CD4-positive, alpha-beta T cell treated with Interleukin-17A for 1 hour (primary cell): ENCODE results near the gene HOXC12.

ENCODE experiments used
- DNase-seq: peaks from one replicate; pipeline ENCODE4 v3.0.0-alpha.2; 2020

Gene HOXC12

DNA sequence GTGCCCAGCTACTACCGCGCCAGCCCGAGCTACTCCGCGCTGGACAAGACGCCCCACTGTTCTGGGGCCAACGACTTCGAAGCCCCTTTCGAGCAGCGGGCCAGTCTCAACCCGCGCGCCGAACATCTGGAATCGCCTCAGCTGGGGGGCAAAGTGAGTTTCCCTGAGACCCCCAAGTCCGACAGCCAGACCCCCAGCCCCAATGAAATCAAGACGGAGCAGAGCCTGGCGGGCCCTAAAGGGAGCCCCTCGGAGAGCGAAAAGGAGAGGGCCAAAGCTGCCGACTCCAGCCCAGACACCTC is 30.9 kb downstream of the HOXC12 start:
- DNase-seq = no peak

GRCh38 chr12:53985994-53986685 is 31.4 kb downstream of the HOXC12 start:
- DNase-seq = no peak

DNA sequence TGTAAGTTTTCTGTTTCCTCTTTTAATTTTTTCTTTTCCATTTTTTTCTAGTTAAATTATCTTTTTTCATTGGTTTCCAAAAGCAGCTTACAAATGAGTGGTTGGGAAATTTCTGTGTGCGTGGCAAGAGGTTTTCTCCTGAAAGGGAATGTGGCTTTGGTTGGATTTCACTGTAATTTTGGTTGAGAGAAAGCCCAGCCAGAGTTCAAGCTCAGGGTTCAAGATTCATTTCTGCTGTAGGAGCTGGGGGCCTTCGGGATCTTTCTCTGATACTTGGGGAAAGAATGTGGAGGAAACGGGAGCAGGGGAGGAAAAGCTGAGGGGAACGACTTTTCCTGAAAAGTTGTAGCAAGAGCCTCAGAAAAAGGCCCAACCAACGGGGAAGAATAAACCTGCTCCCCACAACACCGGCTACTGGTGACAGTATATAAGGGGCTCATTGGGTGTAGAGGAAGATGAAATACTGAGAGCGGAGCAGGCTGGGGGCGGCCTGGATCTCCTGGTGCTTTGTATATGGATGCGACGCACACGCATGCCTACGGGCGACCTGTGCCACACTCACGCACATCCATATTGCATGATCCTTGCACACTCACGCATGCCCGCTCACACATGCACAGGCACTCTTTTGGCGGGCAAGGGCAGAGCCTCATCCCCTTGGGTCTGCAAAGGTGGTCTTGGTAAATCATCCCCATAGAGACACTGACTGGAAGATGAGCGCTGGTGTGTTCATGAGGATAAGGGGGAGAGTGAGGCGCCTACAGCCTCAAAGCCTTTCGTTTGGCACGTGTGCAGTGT is 32.2 kb downstream of the HOXC12 start:
- DNase-seq = no peak

DNA sequence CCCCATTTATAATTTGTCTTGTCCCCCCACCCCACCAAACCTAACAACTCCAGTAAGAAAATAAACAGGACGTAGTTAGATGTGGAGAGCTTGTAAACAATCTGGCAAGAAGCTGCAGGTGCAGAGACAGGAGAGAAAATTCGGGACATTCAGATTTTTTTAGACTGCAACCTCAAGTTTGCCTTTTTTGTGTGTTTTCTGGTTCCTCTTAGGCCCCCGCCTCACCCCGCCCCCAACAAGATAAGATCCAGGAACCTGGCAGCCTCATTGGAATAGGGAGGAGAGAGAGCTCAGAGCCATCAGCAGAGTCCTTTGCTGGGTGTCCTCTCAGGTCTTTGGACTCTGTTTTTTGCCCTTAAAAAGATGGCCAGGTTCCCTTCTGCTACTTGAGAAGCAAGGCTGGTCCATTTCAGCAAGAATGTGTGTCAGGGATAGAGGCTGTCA is 33.1 kb downstream of the HOXC12 start:
- no peak for DNase-seq

- DNase-seq = no peak
Observed at GRCh38 chr12:53988541-53989226, 34.0 kb downstream of the HOXC12 start.

DNA sequence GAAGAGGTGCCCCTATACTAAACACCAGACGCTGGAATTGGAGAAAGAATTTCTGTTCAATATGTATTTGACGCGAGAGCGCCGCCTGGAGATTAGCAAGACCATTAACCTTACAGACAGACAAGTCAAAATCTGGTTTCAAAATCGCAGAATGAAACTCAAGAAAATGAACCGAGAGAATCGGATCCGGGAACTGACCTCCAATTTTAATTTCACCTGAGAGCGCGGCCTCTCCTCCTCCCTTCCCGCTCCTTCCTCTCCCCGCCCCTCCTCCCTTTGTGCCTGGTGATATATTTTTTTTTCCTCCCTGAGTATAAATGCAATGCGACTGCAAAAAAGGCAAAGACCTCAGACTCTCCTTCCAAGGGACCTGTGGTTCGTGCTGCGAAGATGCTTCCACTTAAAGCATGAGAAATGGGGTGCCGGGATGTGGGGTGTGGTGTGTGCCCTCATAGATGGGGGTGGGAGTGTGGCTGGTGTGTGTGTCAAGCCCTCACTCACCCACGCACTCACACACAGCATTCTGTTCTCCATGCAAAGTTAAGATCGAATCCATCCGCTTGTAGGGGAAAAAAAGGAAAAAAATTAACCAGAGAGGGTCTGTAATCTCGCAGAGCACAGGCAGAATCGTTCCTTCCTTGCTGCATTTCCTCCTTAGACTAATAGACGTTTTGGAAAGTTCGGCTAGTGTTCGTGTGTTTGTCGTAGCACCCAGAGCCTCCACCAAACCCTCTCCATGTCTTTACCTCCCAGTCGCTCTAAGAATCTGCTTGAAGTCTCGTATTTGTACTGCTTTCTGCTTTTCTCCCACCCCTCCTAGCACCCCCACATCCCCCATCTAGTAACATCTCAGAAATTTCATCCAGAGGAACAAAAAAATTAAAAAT is 34.8 kb downstream of the HOXC12 start:
- DNase-seq = no peak

DNA sequence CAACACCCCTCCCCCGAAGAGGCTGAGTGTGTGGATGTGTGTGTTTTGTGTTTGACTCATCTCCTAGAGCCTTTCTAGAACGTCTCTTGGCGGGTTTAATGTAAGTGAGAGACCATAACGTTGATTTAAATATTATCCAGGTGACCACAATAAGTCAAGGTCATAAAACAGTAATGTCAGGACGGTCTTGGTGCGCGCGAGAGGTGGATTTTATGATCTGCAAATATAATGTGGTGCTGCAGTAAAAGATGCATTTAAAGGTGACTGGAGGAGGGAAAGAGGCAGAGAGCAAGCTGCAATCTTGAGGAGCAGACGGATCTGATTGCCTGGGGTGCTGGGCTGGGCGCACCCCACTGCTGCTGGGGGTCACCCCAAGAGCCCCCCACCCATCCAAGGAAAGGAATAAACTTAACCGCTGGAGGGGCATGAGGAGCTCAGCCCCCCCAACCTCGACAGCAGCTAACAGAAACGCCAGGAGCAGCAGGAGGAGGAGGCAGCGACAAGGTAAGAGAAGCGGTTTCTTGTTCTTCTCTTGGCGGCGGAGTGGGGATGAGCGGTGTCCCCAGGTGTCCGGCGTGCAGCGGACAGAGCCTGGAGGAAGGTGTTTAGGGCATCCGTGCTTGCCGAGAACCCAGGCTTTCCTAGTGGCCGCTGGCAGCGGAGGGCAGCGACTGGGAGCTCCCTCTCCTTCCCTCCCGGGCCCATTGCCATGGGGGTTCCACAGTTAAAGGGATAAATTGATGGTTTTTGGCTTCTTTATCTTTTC is 35.8 kb downstream of the HOXC12 start:
- no peak for DNase-seq

DNA sequence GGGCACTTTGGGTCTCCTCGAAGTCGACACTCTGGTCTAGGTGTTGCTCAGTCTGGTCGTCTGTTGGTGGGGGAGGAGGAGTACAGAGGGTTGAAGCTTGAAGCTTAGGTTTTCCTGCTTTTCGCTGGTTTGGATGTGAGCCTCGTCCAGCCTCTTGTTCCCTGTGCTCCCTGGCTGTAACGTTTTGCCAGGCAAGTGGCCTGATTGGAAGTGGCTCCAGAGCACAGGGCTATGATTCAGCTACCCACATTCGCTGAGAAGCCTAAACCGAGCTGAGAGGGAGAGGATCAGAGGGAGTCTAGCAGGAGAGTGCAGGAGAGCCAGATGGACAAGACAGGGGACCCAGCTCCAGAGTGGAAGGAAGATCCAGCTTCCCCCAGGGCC is 36.4 kb downstream of the HOXC12 start:
- DNase-seq = no peak

DNA sequence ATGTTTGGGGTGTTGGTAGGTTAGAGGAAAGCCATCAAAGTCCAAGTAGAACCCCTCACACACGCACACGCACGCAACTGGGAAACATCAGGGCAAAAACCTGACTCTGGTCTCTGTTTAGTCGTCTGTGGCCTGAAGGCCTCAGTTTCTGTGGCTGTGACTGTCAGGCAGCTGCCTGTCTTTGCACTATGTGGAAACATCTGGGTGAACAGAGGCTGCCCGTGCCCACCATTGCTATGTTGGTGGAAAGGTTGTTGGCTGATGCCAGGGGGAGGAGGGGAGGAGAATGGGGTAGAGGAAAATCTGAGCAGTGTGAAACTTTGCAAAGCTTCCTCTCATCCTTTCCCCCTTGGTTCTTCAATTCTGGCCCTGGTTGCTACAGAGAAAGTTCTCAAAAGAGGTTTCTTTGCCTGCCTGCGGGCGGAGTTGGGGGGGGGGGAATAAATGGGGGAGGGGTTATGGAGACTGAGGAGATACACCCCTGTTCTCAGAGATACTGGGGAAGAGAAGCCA is 37.7 kb downstream of the HOXC12 start:
- no peak for DNase-seq

GRCh38 chr12:53993162-53994008 is 38.7 kb downstream of the HOXC12 start:
- DNase-seq = no peak

DNA sequence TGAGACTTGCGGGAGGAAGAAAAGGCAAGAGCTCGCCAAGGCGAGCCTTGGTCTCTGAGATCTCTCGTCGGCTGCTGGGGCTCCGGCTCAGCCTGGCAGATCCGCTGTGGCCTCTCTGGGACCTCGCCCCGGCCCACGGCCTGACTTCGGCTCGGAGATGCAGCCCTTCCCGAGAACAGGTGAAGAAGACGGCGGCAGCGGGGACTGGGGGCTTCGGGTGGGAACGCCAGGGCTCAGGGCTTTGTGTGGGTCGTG is 39.2 kb downstream of the HOXC12 start:
- no peak for DNase-seq

DNA sequence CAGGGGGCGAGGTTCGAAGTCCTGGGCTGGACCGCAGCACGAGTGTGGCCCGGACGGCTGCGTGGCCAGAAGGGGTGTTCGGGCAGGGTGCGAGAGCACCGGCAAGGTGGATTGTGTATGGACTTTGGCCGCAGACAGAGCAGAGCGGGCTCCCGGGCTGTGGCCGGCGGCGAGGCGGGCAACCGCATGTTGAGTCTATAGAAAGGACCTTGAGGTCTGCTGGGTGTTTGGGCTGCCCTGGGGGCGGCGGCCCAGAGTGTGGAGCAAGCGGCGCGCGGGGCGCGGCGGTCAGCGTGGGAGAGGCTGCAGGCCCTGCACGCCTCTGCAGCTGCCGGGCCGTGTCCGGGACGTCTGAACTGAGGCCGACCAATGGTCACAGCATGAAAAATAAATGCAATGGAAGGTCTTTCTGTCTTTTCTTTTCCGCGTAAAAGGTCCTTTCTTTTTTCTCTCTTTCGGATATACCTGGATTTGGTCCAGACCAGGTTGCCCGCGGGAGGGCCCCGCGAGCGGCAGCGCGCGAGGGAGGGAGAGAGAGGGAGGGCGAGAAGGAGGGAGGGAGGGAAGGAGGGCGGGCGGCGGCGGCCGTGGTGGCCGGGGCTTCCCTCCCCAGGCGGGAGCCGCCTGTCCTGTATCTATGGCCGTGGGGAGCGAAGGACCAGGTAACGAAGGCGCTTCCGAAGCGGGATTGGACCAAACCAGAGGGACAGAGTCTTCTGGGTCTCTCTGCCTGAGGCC is 39.7 kb downstream of the HOXC12 start:
- no peak for DNase-seq

DNA sequence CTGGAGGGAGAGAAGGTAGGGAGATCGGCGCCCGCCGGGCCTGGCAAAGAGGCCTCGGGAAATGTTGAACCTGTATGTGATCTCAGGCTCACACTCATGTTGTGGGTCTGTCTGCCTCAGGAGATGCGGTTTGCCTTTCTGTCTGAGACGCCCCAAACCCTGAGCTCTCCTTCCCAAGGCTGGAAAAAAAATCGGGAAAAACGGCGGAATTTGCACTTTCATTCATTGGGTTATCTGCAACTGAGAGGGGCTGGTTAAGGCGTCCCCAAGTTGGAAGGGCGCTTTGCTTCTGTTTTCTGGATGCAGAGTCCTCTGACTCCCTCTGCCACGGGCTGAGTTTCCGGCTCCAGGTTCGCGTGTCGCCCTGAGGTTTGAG is 40.3 kb downstream of the HOXC12 start:
- DNase-seq = no peak

DNA sequence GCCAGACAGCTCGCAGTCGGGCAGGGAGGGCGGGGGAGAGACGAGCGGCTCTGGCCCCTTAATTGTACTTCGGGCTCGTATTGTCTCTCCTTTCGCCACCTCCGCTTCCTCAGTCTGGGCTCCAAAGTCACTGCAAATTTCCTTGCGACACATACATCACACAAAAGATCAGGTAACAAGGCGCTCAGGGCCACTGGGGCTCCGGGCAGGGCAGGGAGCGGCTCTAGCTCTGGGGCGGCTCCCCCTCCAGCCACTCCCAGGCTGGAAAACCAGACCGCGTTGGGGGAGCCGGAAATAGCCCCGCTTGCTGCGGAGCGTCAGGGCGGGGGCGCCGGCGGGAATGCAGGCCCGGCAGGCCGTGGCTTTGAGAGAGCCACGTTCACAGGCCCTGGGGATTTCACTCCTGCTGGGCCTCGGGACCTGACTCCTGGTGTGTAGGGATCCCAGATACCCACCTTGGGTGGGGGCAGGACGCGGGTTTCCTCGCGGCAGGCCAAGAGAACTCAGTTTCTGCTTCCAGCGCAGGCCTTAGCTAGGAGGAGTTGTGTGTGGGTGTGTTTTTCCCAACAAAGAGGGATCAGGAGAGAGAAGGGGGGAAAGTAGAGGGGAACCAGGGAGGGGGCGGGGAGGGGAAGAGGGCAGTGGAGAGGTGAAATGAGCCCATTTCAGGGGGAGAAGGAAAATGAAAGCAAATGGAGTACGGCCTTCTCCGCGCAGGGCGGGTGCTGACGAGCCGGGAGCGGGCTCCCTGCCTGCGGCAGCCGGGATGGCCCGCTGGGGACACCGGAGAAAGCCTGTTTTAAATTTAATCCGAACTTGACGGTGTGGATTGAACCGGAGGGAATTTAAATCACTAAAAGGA is 40.9 kb downstream of the HOXC12 start:
- DNase-seq = no peak

- DNase-seq = no peak
Observed at GRCh38 chr12:53996240-53997203, 41.8 kb downstream of the HOXC12 start.

DNA sequence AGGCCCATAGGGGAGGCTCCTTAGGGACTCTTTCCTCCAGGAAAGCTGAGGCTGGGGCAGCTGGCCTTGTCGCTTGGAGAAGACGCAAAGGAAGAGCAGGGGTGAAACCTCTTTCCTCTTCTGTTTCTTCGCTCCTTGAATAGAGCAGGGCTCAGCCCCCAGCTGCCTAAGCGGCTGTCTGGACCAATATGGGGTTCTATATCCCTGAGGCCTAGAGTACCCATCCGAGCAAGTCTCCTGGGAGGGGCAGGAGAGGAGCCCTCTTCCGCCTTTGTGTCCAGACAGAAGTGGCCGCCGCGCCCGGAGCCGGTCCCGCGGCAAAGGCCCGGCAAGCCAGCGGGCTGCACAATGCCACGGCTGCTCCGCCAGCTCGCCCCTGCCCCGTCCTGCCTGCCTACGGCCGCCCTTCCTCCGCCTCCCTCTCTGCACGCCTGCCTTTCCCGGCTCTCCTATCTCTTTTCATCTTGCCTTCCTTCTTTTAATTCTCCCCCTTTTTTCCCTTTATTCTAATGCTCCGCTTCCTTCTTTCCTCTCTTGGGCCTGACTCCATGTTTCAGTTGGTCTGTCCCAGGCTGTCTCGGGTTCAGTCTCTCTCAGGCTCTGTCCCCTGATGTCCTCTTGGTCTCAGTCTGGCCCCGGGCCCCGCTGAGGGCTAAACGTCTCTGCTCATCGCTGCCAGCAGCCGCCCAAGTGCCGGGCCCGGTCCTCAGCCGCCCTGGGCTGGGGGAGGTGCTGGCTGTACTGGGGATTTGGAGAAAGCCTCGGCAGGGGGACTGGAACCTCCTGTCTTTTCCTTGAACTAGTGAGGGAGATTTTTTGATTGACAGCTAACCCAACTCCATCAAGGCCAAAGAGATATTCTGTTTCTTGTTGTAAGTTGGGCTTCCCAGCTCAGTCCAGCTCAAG is 42.8 kb downstream of the HOXC12 start:
- DNase-seq = no peak
